ENCODE data around the gene HMGXB4.

DNA sequence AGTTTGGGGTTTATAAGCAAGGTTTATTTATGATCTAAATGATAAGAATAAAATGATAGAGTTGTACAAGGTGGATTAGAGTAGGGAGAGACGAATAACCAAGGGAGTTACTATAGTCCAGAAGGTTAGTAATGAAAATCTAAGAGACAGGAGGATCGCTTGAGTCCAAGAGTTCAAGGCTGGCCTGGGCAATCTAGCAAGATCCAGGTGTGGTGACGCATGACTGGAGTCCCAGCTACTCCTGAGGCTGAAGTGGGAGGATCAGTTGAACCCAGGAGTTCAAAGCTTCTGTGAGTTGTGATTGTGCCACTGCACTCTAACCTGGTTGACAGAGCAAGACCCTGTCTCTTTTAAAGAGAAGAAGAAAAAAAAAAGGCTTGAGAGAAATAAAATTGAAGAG, 12.3 kb downstream of the HMGXB4 start:
- TF ChIP-seq, protein P1, sequence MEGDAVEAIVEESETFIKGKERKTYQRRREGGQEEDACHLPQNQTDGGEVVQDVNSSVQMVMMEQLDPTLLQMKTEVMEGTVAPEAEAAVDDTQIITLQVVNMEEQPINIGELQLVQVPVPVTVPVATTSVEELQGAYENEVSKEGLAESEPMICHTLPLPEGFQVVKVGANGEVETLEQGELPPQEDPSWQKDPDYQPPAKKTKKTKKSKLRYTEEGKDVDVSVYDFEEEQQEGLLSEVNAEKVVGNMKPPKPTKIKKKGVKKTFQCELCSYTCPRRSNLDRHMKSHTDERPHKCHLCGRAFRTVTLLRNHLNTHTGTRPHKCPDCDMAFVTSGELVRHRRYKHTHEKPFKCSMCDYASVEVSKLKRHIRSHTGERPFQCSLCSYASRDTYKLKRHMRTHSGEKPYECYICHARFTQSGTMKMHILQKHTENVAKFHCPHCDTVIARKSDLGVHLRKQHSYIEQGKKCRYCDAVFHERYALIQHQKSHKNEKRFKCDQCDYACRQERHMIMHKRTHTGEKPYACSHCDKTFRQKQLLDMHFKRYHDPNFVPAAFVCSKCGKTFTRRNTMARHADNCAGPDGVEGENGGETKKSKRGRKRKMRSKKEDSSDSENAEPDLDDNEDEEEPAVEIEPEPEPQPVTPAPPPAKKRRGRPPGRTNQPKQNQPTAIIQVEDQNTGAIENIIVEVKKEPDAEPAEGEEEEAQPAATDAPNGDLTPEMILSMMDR (IDR thresholded peaks at IDR 0.05), result no peak
- no peak for TF ChIP-seq POLR2A (IDR thresholded peaks at IDR 0.05)
- no peak for TF ChIP-seq EP300 (IDR thresholded peaks at IDR 0.05)
